ENCODE results near the gene PLXNC1.

The PLXNC1 gene

GRCh38 chr12:94133964-94134795 lies 14.2 kb upstream of the PLXNC1 start:
- FAIRE-seq = peak; percentile 13
- peak; percentile 55 for DNase-seq (ENCODE audit: insufficient read length, low spot score)

- FAIRE-seq (no peak), DNase-seq (ENCODE audit: insufficient read length, low spot score) (no peak)
Observed at GRCh38 chr12:94135896-94136295, 12.5 kb upstream of the PLXNC1 start.

GRCh38 chr12:94139816-94140215 lies 8.6 kb upstream of the PLXNC1 start:
- FAIRE-seq = no peak
- no peak for DNase-seq (ENCODE audit: insufficient read length, low spot score)

- DNase-seq (ENCODE audit: insufficient read length, low spot score) = no peak
- no peak for FAIRE-seq
Observed at GRCh38 chr12:94140556-94140955, 7.8 kb upstream of the PLXNC1 start.

GRCh38 chr12:94141004-94141764 lies 7.2 kb upstream of the PLXNC1 start:
- DNase-seq (ENCODE audit: insufficient read length, low spot score) (no peak), FAIRE-seq (no peak)

GRCh38 chr12:94141892-94142291 lies 6.5 kb upstream of the PLXNC1 start:
- no peak for DNase-seq (ENCODE audit: insufficient read length, low spot score)
- no peak for FAIRE-seq

GRCh38 chr12:94143438-94143837 lies 4.9 kb upstream of the PLXNC1 start:
- FAIRE-seq (no peak), DNase-seq (ENCODE audit: insufficient read length, low spot score) (no peak)

GRCh38 chr12:94143951-94144350 lies 4.4 kb upstream of the PLXNC1 start:
- DNase-seq (ENCODE audit: insufficient read length, low spot score) (no peak), FAIRE-seq (no peak)

- FAIRE-seq (no peak), DNase-seq (ENCODE audit: insufficient read length, low spot score) (no peak)
Observed at GRCh38 chr12:94144781-94145180, 3.6 kb upstream of the PLXNC1 start.

GRCh38 chr12:94145191-94145983 lies 3.0 kb upstream of the PLXNC1 start:
- peak; percentile 45 for DNase-seq (ENCODE audit: insufficient read length, low spot score)
- no peak for FAIRE-seq

- DNase-seq (ENCODE audit: insufficient read length, low spot score) = no peak
- FAIRE-seq = no peak
Observed at GRCh38 chr12:94146166-94146936, 2.0 kb upstream of the PLXNC1 start.

- no peak for FAIRE-seq
- no peak for DNase-seq (ENCODE audit: insufficient read length, low spot score)
Observed at GRCh38 chr12:94147387-94147990, 888 bp upstream of the PLXNC1 start.

GRCh38 chr12:94148739-94149118 lies 352 bp downstream of the PLXNC1 start:
- DNase-seq (ENCODE audit: insufficient read length, low spot score) (no peak), FAIRE-seq (no peak)

GRCh38 chr12:94149119-94149780 lies 873 bp downstream of the PLXNC1 start:
- DNase-seq (ENCODE audit: insufficient read length, low spot score) (no peak), FAIRE-seq (no peak)

- FAIRE-seq (no peak), DNase-seq (ENCODE audit: insufficient read length, low spot score) (no peak)
Observed at GRCh38 chr12:94149781-94150239, 1.4 kb downstream of the PLXNC1 start.

GRCh38 chr12:94150240-94151121 lies 2.1 kb downstream of the PLXNC1 start:
- DNase-seq (ENCODE audit: insufficient read length, low spot score) (no peak), FAIRE-seq (no peak)

- FAIRE-seq (no peak), DNase-seq (ENCODE audit: insufficient read length, low spot score) (no peak)
Observed at GRCh38 chr12:94151582-94151981, 3.2 kb downstream of the PLXNC1 start.

- DNase-seq (ENCODE audit: insufficient read length, low spot score) (no peak), FAIRE-seq (no peak)
Observed at GRCh38 chr12:94152292-94153078, 4.1 kb downstream of the PLXNC1 start.
